Kidney epithelial cell (primary cell): Measurements from ENCODE around the gene COX5A. TPM values are rescaled to one million over a fixed set of nuclear protein-coding genes. Genes with fewer than 3 reads are reported as not detected.
A peak's percentile ranks its signal among the peaks of the same experiment; 100 is the strongest.

Experiments
- DNase-seq: peaks from one replicate; pipeline ENCODE4 v3.0.0-alpha.2; 2010; ENCODE audit warnings: low read depth
- H3K27me3 ChIP-seq: 2 replicates; pipeline ENCODE4 v1.6.0; 2011; ENCODE audit warnings: low read length; ENCODE audit not compliant: control insufficient read depth, insufficient read depth
- H3K36me3 ChIP-seq: 2 replicates; pipeline ENCODE4 v1.5.1; 2011; ENCODE audit warnings: low read length; ENCODE audit not compliant: control insufficient read depth, insufficient read depth
- H3K4me3 ChIP-seq: 2 replicates; pipeline ENCODE4 v1.5.1; 2011; ENCODE audit warnings: low read depth, mild to moderate bottlenecking, control low read depth, low read length
- CTCF ChIP-seq: IDR thresholded peaks from 2 replicates; pipeline ENCODE4 v1.5.1; 2011; ENCODE audit warnings: mild to moderate bottlenecking, moderate library complexity, low read length, control low read depth, inconsistent platforms; ENCODE audit not compliant: insufficient read depth, poor library complexity, severe bottlenecking
- total RNA-seq: library from RNA; depleted of rRNA; stranded (reverse); fragments of >200 nt; gene quantifications from 2 replicates; pipeline ENCODE4 v1.2.3, GENCODE V29; 2015

COX5A gene
- 132 and 136 TPM in 2 replicates for total RNA-seq

GRCh38 chr15:74937590-74938371, at the start of gene COX5A:
Gene COX5A (minus strand): TSS chr15:74938073. CDS start chr15:74938014, 59 bp downstream.
- H3K36me3 ChIP-seq = no peaks in the 10 kb centered on the region
- H3K27me3 ChIP-seq = peaks cover 2% of the 10 kb centered on the region
- TF ChIP-seq CTCF = no peak
- peak within 1 kb of the TSS; percentile 92 for H3K4me3 ChIP-seq
- peak; percentile 83 for DNase-seq

GRCh38 chr15:74983725-74984231, 45.9 kb upstream of the COX5A start:
- Histone ChIP-seq H3K4me3 (no peak overlapping the region), H3K27me3 (no peaks in the 10 kb centered on the region), H3K36me3 (no peaks in the 10 kb centered on the region)
- no peak for DNase-seq
- TF ChIP-seq CTCF = no peak

GRCh38 chr15:74982183-74982582, 44.3 kb upstream of the COX5A start:
- TF ChIP-seq CTCF = no peak
- DNase-seq = no peak
- Histone ChIP-seq H3K27me3 (no peaks in the 10 kb centered on the region), H3K36me3 (no peaks in the 10 kb centered on the region), H3K4me3 (no peak overlapping the region)

- no peaks in the 10 kb centered on the region for H3K27me3 ChIP-seq
- no peak overlapping the region for H3K4me3 ChIP-seq
- TF ChIP-seq CTCF = no peak
- no peak for DNase-seq
- no peaks in the 10 kb centered on the region for H3K36me3 ChIP-seq
These were observed 40.6 kb upstream of the COX5A start for GRCh38 chr15:74978503-74978902.

GRCh38 chr15:74978077-74978476, 40.2 kb upstream of the COX5A start:
- no peak for TF ChIP-seq CTCF
- Histone ChIP-seq H3K36me3 (no peaks in the 10 kb centered on the region), H3K4me3 (no peak overlapping the region), H3K27me3 (no peaks in the 10 kb centered on the region)
- DNase-seq = no peak
